ENCODE data around the gene CECR2.
A peak's percentile ranks its signal among the peaks of the same experiment; 100 is the strongest.

Gene CECR2

DNA sequence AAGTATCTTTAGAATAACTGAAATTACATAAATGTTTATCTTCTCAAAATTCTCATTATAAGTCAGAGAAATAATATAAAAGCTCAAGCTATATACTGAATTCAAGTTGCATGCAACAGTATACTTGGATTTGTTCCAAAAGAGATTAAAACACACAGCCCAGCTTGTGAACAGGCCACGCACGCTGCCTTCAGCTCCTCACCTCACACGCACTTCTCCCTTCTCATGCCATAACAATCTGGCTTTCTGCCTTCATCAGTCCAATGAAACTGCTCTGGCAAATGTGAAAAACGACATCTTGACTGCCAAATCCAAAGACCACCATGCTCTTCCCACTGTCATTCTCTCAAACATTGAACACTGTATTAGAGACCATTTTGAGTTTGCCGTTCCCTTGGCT lies 237.2 kb downstream of the CECR2 start:
- peak; percentile 12 for DNase-seq (ENCODE audit: low read depth, low spot score)
